ENCODE data around the gene CPSF4L. TPM values are rescaled to one million over a fixed set of nuclear protein-coding genes. Genes with fewer than 3 reads are reported as not detected.

The CPSF4L gene
- total and polyA plus RNA-seq, 2 of the 13 experiments (the other 11 are each of a cell fraction or from before 2014, with no cell fraction given): 0.73 to 1.6 TPM

- TF ChIP-seq, protein P1, sequence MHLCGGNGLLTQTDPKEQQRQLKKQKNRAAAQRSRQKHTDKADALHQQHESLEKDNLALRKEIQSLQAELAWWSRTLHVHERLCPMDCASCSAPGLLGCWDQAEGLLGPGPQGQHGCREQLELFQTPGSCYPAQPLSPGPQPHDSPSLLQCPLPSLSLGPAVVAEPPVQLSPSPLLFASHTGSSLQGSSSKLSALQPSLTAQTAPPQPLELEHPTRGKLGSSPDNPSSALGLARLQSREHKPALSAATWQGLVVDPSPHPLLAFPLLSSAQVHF (CRISPR knock-in tag; IDR thresholded peaks at IDR 0.05): no peak
- no peak for TF ChIP-seq ZNF329 (CRISPR knock-in tag; IDR thresholded peaks at IDR 0.05; ENCODE audit: low read depth)
- TF ChIP-seq FOXP1 (IDR thresholded peaks at IDR 0.05): no peak
- TF ChIP-seq FOXP1 (CRISPR knock-in tag; IDR thresholded peaks at IDR 0.05): no peak
- TF ChIP-seq FOXO4 (CRISPR knock-in tag; conservative IDR thresholded peaks at IDR 0.05): no peak
- TF ChIP-seq, protein P2, sequence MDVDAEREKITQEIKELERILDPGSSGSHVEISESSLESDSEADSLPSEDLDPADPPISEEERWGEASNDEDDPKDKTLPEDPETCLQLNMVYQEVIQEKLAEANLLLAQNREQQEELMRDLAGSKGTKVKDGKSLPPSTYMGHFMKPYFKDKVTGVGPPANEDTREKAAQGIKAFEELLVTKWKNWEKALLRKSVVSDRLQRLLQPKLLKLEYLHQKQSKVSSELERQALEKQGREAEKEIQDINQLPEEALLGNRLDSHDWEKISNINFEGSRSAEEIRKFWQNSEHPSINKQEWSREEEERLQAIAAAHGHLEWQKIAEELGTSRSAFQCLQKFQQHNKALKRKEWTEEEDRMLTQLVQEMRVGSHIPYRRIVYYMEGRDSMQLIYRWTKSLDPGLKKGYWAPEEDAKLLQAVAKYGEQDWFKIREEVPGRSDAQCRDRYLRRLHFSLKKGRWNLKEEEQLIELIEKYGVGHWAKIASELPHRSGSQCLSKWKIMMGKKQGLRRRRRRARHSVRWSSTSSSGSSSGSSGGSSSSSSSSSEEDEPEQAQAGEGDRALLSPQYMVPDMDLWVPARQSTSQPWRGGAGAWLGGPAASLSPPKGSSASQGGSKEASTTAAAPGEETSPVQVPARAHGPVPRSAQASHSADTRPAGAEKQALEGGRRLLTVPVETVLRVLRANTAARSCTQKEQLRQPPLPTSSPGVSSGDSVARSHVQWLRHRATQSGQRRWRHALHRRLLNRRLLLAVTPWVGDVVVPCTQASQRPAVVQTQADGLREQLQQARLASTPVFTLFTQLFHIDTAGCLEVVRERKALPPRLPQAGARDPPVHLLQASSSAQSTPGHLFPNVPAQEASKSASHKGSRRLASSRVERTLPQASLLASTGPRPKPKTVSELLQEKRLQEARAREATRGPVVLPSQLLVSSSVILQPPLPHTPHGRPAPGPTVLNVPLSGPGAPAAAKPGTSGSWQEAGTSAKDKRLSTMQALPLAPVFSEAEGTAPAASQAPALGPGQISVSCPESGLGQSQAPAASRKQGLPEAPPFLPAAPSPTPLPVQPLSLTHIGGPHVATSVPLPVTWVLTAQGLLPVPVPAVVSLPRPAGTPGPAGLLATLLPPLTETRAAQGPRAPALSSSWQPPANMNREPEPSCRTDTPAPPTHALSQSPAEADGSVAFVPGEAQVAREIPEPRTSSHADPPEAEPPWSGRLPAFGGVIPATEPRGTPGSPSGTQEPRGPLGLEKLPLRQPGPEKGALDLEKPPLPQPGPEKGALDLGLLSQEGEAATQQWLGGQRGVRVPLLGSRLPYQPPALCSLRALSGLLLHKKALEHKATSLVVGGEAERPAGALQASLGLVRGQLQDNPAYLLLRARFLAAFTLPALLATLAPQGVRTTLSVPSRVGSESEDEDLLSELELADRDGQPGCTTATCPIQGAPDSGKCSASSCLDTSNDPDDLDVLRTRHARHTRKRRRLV (CRISPR knock-in tag; IDR thresholded peaks at IDR 0.05): peak; percentile 2; the same call in 1 of the 2 replicates
- no peak for TF ChIP-seq FLYWCH1 (CRISPR knock-in tag; IDR thresholded peaks at IDR 0.05)
- TF ChIP-seq, protein P3, sequence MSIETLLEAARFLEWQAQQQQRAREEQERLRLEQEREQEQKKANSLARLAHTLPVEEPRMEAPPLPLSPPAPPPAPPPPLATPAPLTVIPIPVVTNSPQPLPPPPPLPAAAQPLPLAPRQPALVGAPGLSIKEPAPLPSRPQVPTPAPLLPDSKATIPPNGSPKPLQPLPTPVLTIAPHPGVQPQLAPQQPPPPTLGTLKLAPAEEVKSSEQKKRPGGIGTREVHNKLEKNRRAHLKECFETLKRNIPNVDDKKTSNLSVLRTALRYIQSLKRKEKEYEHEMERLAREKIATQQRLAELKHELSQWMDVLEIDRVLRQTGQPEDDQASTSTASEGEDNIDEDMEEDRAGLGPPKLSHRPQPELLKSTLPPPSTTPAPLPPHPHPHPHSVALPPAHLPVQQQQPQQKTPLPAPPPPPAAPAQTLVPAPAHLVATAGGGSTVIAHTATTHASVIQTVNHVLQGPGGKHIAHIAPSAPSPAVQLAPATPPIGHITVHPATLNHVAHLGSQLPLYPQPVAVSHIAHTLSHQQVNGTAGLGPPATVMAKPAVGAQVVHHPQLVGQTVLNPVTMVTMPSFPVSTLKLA (IDR thresholded peaks at IDR 0.05): no peak
- TF ChIP-seq ZNF619 (CRISPR knock-in tag; IDR thresholded peaks at IDR 0.05): no peak
- no peak for TF ChIP-seq ZNF253 (CRISPR knock-in tag; IDR thresholded peaks at IDR 0.05; ENCODE audit: borderline replicate concordance)
- TF ChIP-seq ZNF260 (CRISPR knock-in tag; IDR thresholded peaks at IDR 0.05; ENCODE audit: borderline replicate concordance, low read depth): no peak
- TF ChIP-seq, protein P4, sequence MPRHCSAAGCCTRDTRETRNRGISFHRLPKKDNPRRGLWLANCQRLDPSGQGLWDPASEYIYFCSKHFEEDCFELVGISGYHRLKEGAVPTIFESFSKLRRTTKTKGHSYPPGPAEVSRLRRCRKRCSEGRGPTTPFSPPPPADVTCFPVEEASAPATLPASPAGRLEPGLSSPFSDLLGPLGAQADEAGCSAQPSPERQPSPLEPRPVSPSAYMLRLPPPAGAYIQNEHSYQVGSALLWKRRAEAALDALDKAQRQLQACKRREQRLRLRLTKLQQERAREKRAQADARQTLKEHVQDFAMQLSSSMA (CRISPR knock-in tag; IDR thresholded peaks at IDR 0.05): no peak
- TF ChIP-seq ZNF251 (CRISPR knock-in tag; IDR thresholded peaks at IDR 0.05): no peak
- TF ChIP-seq, protein P5, sequence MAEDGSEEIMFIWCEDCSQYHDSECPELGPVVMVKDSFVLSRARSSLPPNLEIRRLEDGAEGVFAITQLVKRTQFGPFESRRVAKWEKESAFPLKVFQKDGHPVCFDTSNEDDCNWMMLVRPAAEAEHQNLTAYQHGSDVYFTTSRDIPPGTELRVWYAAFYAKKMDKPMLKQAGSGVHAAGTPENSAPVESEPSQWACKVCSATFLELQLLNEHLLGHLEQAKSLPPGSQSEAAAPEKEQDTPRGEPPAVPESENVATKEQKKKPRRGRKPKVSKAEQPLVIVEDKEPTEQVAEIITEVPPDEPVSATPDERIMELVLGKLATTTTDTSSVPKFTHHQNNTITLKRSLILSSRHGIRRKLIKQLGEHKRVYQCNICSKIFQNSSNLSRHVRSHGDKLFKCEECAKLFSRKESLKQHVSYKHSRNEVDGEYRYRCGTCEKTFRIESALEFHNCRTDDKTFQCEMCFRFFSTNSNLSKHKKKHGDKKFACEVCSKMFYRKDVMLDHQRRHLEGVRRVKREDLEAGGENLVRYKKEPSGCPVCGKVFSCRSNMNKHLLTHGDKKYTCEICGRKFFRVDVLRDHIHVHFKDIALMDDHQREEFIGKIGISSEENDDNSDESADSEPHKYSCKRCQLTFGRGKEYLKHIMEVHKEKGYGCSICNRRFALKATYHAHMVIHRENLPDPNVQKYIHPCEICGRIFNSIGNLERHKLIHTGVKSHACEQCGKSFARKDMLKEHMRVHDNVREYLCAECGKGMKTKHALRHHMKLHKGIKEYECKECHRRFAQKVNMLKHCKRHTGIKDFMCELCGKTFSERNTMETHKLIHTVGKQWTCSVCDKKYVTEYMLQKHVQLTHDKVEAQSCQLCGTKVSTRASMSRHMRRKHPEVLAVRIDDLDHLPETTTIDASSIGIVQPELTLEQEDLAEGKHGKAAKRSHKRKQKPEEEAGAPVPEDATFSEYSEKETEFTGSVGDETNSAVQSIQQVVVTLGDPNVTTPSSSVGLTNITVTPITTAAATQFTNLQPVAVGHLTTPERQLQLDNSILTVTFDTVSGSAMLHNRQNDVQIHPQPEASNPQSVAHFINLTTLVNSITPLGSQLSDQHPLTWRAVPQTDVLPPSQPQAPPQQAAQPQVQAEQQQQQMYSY (CRISPR knock-in tag; IDR thresholded peaks at IDR 0.05): no peak
These were observed 28.9 kb downstream of the CPSF4L start (continued) for GRCh38 chr17:73232587-73233373.

Data from HepG2 (cell line).